Right lobe of liver (tissue), 4 donors: Measurements from ENCODE around the gene PRKCZ.

ENCODE experiments used
- POLR2A ChIP-seq: fragments of 450-650 bp; IDR thresholded peaks from one replicate; pipeline ENCODE4 v1.6.1; 2017; ENCODE audit warnings: antibody characterized with exemption, mild to moderate bottlenecking
- TF ChIP-seq, protein P1 (sequence below), 4 donors: fragments of 200-600 bp in 3 of 4; fragments of 450-650 bp in 1 of 4; IDR thresholded peaks; one replicate each; pipeline versions ENCODE4 v1.5.1 to v1.8.0; 2016 to 2022; ENCODE audit warnings: antibody characterized with exemption in 4 of 4, mild to moderate bottlenecking in 2 of 4
- donor health status: DM: no; HTN: no; CAD: no.
- donor health status: DM: no; HTN: no; CAD: no.
- donor health status: DM: no; HTN: yes; CAD: no.

- no peak for TF ChIP-seq POLR2A
- TF ChIP-seq, protein P1, sequence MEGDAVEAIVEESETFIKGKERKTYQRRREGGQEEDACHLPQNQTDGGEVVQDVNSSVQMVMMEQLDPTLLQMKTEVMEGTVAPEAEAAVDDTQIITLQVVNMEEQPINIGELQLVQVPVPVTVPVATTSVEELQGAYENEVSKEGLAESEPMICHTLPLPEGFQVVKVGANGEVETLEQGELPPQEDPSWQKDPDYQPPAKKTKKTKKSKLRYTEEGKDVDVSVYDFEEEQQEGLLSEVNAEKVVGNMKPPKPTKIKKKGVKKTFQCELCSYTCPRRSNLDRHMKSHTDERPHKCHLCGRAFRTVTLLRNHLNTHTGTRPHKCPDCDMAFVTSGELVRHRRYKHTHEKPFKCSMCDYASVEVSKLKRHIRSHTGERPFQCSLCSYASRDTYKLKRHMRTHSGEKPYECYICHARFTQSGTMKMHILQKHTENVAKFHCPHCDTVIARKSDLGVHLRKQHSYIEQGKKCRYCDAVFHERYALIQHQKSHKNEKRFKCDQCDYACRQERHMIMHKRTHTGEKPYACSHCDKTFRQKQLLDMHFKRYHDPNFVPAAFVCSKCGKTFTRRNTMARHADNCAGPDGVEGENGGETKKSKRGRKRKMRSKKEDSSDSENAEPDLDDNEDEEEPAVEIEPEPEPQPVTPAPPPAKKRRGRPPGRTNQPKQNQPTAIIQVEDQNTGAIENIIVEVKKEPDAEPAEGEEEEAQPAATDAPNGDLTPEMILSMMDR (IDR thresholded peaks at IDR 0.05) = no peak
These were observed 71.0 kb downstream of the PRKCZ start for GRCh38 chr1:2121101-2121691.
